Stimulated activated CD8-positive, alpha-beta memory T cell treated with anti-CD3 and anti-CD28 coated beads, Interleukin-4, amount 100 ng/mL, for 1 hour (primary cell): ENCODE measurements around the gene CEP41.

Experiments
- DNase-seq, 2 donors: peaks; one replicate each; pipeline ENCODE4 v3.0.0-alpha.2; 2020; ENCODE audit warnings: low read depth in 2 of 2, low spot score in 1 of 2

The CEP41 gene

GRCh38 chr7:130372402-130373165 is 68.2 kb downstream of the CEP41 start:
- DNase-seq = no peak

GRCh38 chr7:130371046-130371445 is 69.8 kb downstream of the CEP41 start:
- DNase-seq = no peak

GRCh38 chr7:130369831-130370550 is 70.8 kb downstream of the CEP41 start:
- no peak for DNase-seq

- no peak for DNase-seq
These were observed 71.6 kb downstream of the CEP41 start for GRCh38 chr7:130369110-130369711.

- no peak for DNase-seq
These were observed 72.7 kb downstream of the CEP41 start for GRCh38 chr7:130367836-130368746.

GRCh38 chr7:130367088-130367755 is 73.6 kb downstream of the CEP41 start:
- DNase-seq = no peak

GRCh38 chr7:130366564-130366963 is 74.3 kb downstream of the CEP41 start:
- DNase-seq = no peak

- no peak for DNase-seq
These were observed 75.0 kb downstream of the CEP41 start for GRCh38 chr7:130365511-130366441.

GRCh38 chr7:130365088-130365487 is 75.7 kb downstream of the CEP41 start:
- no peak for DNase-seq

GRCh38 chr7:130364451-130364850 is 76.4 kb downstream of the CEP41 start:
- no peak for DNase-seq

GRCh38 chr7:130363026-130363847 is 77.6 kb downstream of the CEP41 start:
- no peak for DNase-seq

GRCh38 chr7:130362251-130362816 is 78.5 kb downstream of the CEP41 start:
- no peak for DNase-seq

GRCh38 chr7:130361681-130362080 is 79.1 kb downstream of the CEP41 start:
- no peak for DNase-seq

GRCh38 chr7:130360518-130360917 is 80.3 kb downstream of the CEP41 start:
- no peak for DNase-seq

- no peak for DNase-seq
These were observed 81.4 kb downstream of the CEP41 start for GRCh38 chr7:130359276-130359857.

- DNase-seq = no peak
These were observed 82.3 kb downstream of the CEP41 start for GRCh38 chr7:130358471-130358870.

GRCh38 chr7:130356876-130357611 is 83.8 kb downstream of the CEP41 start:
- DNase-seq = no peak
